ENCODE results near the gene LNX1.
A peak's percentile ranks its signal among the peaks of the same experiment; 100 is the strongest.

The LNX1 gene

GRCh38 chr4:53591372-53591892 is at the start of gene LNX1:
Gene LNX1, minus strand, starts transcription at chr4:53591486. Its CDS starts 17,484 bp downstream, at chr4:53574002.
- DNase-seq (ENCODE audit: low read depth), result no peak
- H3K4me3 ChIP-seq (ENCODE audit: low read depth, low read length), result peak within 1 kb of the TSS; percentile 8; the same call in 1 of the 2 replicates
- no peak for TF ChIP-seq CTCF (IDR thresholded peaks at IDR 0.05; ENCODE audit: low read depth, low read length, missing control alignments)

GRCh38 chr4:53640576-53641453 is 49.5 kb upstream of the LNX1 start:
- peak; percentile 19 for DNase-seq (ENCODE audit: low read depth)
- no peak for TF ChIP-seq CTCF (IDR thresholded peaks at IDR 0.05; ENCODE audit: low read depth, low read length, missing control alignments)
- no peak overlapping the region for H3K4me3 ChIP-seq (ENCODE audit: low read depth, low read length)

- DNase-seq (ENCODE audit: low read depth), result no peak
- TF ChIP-seq CTCF (IDR thresholded peaks at IDR 0.05; ENCODE audit: low read depth, low read length, missing control alignments), result no peak
- no peak overlapping the region for H3K4me3 ChIP-seq (ENCODE audit: low read depth, low read length)
Measured at GRCh38 chr4:53638919-53639318, 47.6 kb upstream of the LNX1 start.

- TF ChIP-seq CTCF (IDR thresholded peaks at IDR 0.05; ENCODE audit: low read depth, low read length, missing control alignments), result no peak
- no peak for DNase-seq (ENCODE audit: low read depth)
Measured at GRCh38 chr4:53637348-53637747, 46.1 kb upstream of the LNX1 start.

GRCh38 chr4:53635697-53636483 is 44.6 kb upstream of the LNX1 start:
- no peak for DNase-seq (ENCODE audit: low read depth)
- TF ChIP-seq CTCF (IDR thresholded peaks at IDR 0.05; ENCODE audit: low read depth, low read length, missing control alignments), result no peak
- no peak overlapping the region for H3K4me3 ChIP-seq (ENCODE audit: low read depth, low read length)

More at GRCh38 chr4:53637348-53637747, 46.1 kb upstream of the LNX1 start:
- H3K4me3 ChIP-seq (ENCODE audit: low read depth, low read length), result no peak overlapping the region

- TF ChIP-seq CTCF (IDR thresholded peaks at IDR 0.05; ENCODE audit: low read depth, low read length, missing control alignments), result no peak
- H3K4me3 ChIP-seq (ENCODE audit: low read depth, low read length), result no peak overlapping the region
- DNase-seq (ENCODE audit: low read depth), result no peak
Measured at GRCh38 chr4:53633608-53634007, 42.3 kb upstream of the LNX1 start.

Measured in GM12864 (cell line).